H1 (cell line): ENCODE data around the gene SLC35F1. TPM values are rescaled to one million over a fixed set of nuclear protein-coding genes. Genes with fewer than 3 reads are reported as not detected.

Source experiments
- BACH1 ChIP-seq: IDR thresholded peaks from 2 replicates; pipeline ENCODE4 v1.6.1; 2012; ENCODE audit warnings: low read length, improper control_type of control experiment
- CHD2 ChIP-seq: IDR thresholded peaks from 2 replicates; pipeline ENCODE4 v1.6.1; 2012; ENCODE audit warnings: low read length, improper control_type of control experiment
- CREB1 ChIP-seq: IDR thresholded peaks from 2 replicates; pipeline ENCODE4 v1.6.1; 2012; ENCODE audit warnings: inconsistent platforms
- JUN ChIP-seq: IDR thresholded peaks from 2 replicates; pipeline ENCODE4 v1.6.1; 2011; ENCODE audit warnings: low read depth, mild to moderate bottlenecking, improper control_type of control experiment, low read length
- YY1 ChIP-seq: IDR thresholded peaks from 2 replicates; pipeline ENCODE4 v1.6.1; 2011; ENCODE audit warnings: low read depth, mild to moderate bottlenecking, low read length
- polyA plus RNA-seq, 7 experiments: library from polyadenylated mRNA; depleted of rRNA in 3 of 7; stranded (reverse) in 5 of 7; unstranded in 2 of 7; fragments of >200 nt in 5 of 7; fragments of 200-250 nt in 2 of 7; gene quantifications; 1 replicate in 5 of 7; 2 replicates in 1 of 7; 4 replicates in 1 of 7; pipeline versions ENCODE4 v1.2.1 to v1.2.3, GENCODE V29; 2011 to 2013; ENCODE audit warnings: missing spikeins in 2 of 7, mixed read lengths in 2 of 7
- total RNA-seq: library from RNA; stranded (reverse); fragmentation: NEBNext Ultra II Directional; extraction: Animal tissue kit (Norgen Biotek cat#: 25700); gene quantifications from 2 replicates; pipeline ENCODE4 v1.2.1, GENCODE V29; 2021

Gene SLC35F1
- total and polyA plus RNA-seq, 2 of the 8 experiments (the other 6 are each of a cell fraction or from before 2014, with no cell fraction given) = 7.0 to 10.0 TPM

GRCh38 chr6:118246406-118246805 lies 339.3 kb downstream of the SLC35F1 start (continued):
- no peak for TF ChIP-seq JUN
- no peak for TF ChIP-seq YY1
- no peak for TF ChIP-seq CHD2
- TF ChIP-seq CREB1 = no peak
- no peak for TF ChIP-seq BACH1
